ENCODE results near the gene IDUA. TPM values are rescaled to one million over a fixed set of nuclear protein-coding genes. Genes with fewer than 3 reads are reported as not detected.

The IDUA gene
- total and polyA plus RNA-seq, 7 experiments from 2014 or later: 8.3 to 72.4 (median 62.9) TPM

DNA sequence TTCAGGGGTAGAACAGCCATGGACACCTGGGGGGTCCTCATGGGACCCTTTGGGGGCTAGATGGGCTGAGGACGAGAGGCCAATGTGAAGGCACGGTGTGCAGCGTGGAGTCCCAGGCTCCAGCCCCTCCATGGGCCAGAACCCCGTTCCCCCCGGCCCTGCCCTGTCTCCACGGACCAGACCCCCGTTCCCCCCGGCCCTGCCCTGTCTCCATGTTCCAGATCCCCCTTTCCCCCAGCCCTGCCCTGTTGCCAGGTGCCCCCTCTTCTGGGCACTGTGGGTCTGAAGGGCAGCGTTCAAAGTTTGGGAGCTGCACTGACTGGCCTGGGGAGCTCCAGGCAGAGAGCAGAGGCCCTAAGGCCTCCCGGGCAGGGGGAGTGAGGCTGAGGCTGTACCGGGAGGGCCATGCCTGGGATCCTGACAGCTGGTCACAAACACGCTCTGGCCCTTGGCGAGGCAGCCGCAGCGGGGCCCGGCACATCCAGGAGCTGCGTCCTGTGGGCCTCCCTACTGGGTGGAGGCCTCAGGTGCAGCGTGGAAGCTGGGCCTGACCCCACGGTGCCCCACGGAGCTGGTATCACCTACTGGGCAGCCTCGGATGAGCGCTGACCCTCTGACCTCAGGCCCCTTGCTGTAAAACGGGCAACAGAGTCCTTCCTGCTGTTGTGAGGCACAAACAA is 22.4 kb upstream of the IDUA start:
- DNase-seq (no peak), ATAC-seq (no peak)
- ChIA-PET POLR2A (no interaction called here), CTCF (no interaction called here)
- Histone ChIP-seq H3K27ac (ENCODE audit: low read depth, low read length) (no peak overlapping the region), H3K27me3 (ENCODE audit: control insufficient read depth in 2 of 2, insufficient read depth in 2 of 2, low read length in 2 of 2) (no peaks in the 10 kb centered on the region), H3K36me3 (ENCODE audit: control insufficient read depth in 2 of 3, insufficient read depth in 3 of 3, low read length in 3 of 3) (peaks cover 0 to 62% (median 0%) of the 10 kb centered on the region in 3 experiments), H3K4me3 (ENCODE audit: low read length) (no peak overlapping the region), H3K9me3 (ENCODE audit: control insufficient read depth in 2 of 3, low read length in 3 of 3) (no peaks in the 10 kb centered on the region), H3K4me1 (ENCODE audit: control insufficient read depth in 2 of 2, insufficient read depth in 2 of 2, low read length in 2 of 2) (no peaks in the 10 kb centered on the region)
- no peaks in the 10 kb centered on the region for H3K9me3 Mint-ChIP-seq
- intact Hi-C loops (cut with micrococcal nuclease): no loop called here
- peaks cover 0 to 2% (median 0%) of the 10 kb centered on the region in 5 donors for H3K36me3 Mint-ChIP-seq
- H3K27ac Mint-ChIP-seq: no peak overlapping the region
- no peaks in the 10 kb centered on the region for H3K27me3 Mint-ChIP-seq
- H3K4me1 Mint-ChIP-seq: peaks cover 0 to 1% (median 0%) of the 10 kb centered on the region in 7 donors
- H3K4me3 Mint-ChIP-seq: no peak overlapping the region

DNA sequence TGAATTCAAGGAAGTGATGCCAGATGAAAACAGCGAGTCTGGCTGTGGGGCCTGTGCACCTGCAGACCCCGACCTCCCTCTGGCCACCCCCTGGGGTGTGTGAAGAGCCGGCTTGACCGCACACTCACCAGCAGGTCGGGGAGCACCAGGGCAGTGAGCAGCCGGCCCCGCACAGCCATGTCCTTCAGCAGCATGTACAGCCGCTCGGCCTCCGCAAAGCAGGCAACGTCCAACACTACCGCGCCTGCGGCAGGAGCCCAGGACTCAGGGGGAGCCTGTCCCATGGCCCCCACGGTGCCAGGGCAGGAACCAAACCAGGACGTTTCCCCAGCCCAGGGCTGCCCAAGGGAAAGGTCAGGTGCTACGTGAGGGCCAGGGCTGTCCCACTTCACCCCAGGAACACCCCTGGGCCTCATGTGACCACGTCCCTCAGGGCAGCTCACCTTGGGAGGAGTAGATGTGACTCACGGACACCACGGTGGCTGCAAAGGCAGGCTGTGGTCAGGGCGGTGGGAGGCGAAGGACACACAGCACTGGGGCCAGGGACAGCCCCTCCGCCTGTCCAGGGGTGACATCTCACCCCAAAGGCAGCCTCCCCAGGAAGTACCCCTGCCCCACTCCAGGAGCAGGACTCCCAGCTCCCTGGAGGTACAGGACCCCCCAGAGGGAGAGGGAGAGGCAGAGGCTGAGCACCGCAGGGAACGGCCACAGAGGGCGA is 21.6 kb upstream of the IDUA start:
- CTCF ChIA-PET: no interaction called here
- H3K36me3 ChIP-seq (ENCODE audit: control insufficient read depth in 2 of 3, insufficient read depth in 3 of 3, low read length in 3 of 3): peaks cover 0 to 57% (median 0%) of the 10 kb centered on the region in 3 experiments
- H3K27me3 ChIP-seq (ENCODE audit: control insufficient read depth in 2 of 2, insufficient read depth in 2 of 2, low read length in 2 of 2): no peaks in the 10 kb centered on the region
- DNase-seq (no peak), ATAC-seq (no peak)
- POLR2A ChIA-PET: no interaction called here
- Mint-ChIP-seq H3K27me3 (no peaks in the 10 kb centered on the region), H3K36me3 (peaks cover 0 to 2% (median 0%) of the 10 kb centered on the region in 5 donors), H3K4me1 (peaks cover 0 to 4% (median 0%) of the 10 kb centered on the region in 7 donors), H3K9me3 (no peaks in the 10 kb centered on the region), H3K27ac (no peak overlapping the region), H3K4me3 (no peak overlapping the region)
- H3K4me1 ChIP-seq (ENCODE audit: control insufficient read depth in 2 of 2, insufficient read depth in 2 of 2, low read length in 2 of 2): peaks cover 0 to 5% of the 10 kb centered on the region in 2 donors
- no peak overlapping the region for H3K4me3 ChIP-seq (ENCODE audit: low read length)
- H3K27ac ChIP-seq (ENCODE audit: low read depth, low read length): no peak overlapping the region
- intact Hi-C loops (cut with micrococcal nuclease): no loop called here
- no peaks in the 10 kb centered on the region for H3K9me3 ChIP-seq (ENCODE audit: control insufficient read depth in 2 of 3, low read length in 3 of 3)

DNA sequence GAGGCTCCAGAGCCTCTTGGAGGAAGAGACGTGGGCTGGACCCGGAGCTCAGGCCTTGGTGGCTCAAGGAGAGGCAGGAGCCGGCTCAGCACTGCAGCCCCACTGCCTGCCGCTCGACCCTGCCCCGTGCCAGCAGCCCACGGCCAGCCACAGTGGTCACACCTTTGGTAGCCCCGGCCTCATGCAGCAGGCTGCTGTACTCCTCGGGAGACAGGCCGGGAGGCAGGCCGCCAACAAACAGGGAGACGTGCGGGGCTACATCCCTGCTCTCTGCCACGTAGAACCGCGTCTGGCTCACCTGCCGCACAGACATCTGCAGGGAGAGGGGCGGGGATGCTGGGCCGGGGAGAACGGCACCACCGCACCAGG is 21.1 kb upstream of the IDUA start:
- no peak overlapping the region for H3K27ac ChIP-seq (ENCODE audit: low read depth, low read length)
- H3K4me3 Mint-ChIP-seq: no peak overlapping the region
- intact Hi-C loops (cut with micrococcal nuclease): no loop called here
- CTCF ChIA-PET: no interaction called here
- peaks cover 0 to 52% (median 0%) of the 10 kb centered on the region in 3 experiments for H3K36me3 ChIP-seq (ENCODE audit: control insufficient read depth in 2 of 3, insufficient read depth in 3 of 3, low read length in 3 of 3)
- H3K36me3 Mint-ChIP-seq: peaks cover 0 to 4% (median 0%) of the 10 kb centered on the region in 5 donors
- no peaks in the 10 kb centered on the region for H3K27me3 ChIP-seq (ENCODE audit: control insufficient read depth in 2 of 2, insufficient read depth in 2 of 2, low read length in 2 of 2)
- H3K4me3 ChIP-seq (ENCODE audit: low read length): no peak overlapping the region
- peaks cover 0 to 10% of the 10 kb centered on the region in 2 donors for H3K4me1 ChIP-seq (ENCODE audit: control insufficient read depth in 2 of 2, insufficient read depth in 2 of 2, low read length in 2 of 2)
- ATAC-seq: no peak
- no peaks in the 10 kb centered on the region for H3K9me3 Mint-ChIP-seq
- POLR2A ChIA-PET: no interaction called here
- H3K4me1 Mint-ChIP-seq: peaks cover 0 to 10% (median 5%) of the 10 kb centered on the region in 7 donors
- no peaks in the 10 kb centered on the region for H3K9me3 ChIP-seq (ENCODE audit: control insufficient read depth in 2 of 3, low read length in 3 of 3)
- no peak overlapping the region for H3K27ac Mint-ChIP-seq
- DNase-seq: no peak
- H3K27me3 Mint-ChIP-seq: no peaks in the 10 kb centered on the region

DNA sequence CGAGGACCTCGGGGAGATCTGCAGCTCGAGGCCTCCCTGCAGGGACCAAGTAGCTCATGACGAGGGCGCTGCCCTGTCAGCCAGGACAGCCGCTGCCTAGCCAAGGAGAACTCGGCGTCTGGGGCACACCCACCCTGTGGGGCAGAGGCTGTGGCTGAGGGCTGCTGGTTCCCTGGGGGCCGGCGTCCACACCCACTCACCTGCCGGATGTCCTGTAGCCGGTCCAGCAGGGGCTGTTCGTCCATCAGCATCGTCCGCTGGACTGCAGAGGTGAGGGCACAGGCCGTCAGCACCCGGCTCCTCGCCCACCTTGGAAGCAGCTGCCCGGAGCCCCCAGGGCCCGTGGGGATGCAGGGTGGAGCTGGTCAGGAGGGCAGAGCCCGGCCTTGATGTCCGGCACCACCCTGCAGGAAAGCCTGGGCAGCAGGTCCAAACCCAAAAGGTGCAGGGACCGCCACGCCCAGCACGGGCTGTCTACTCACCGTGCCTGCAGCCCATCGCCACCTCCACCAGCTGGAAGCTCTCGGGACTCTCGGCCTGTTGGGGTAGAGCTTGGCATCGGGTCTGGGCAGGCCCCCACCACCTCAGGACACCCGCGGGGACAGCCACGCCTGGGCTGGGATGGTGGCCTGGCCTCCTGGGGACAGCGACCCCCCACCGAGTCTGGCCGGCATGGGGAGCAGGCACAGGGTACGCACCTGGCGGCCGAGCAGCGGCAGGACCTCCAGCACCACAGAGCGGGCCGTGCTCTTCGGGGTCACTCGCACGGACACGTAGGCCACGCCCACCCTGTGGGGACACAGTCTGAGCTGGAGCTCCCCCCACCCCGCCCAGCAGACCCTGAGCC is 20.4 kb upstream of the IDUA start:
- ChIA-PET CTCF (no interaction called here), POLR2A (no interaction called here)
- H3K27me3 ChIP-seq (ENCODE audit: control insufficient read depth in 2 of 2, insufficient read depth in 2 of 2, low read length in 2 of 2): no peaks in the 10 kb centered on the region
- no peak overlapping the region for H3K27ac ChIP-seq (ENCODE audit: low read depth, low read length)
- no peak overlapping the region for H3K27ac Mint-ChIP-seq
- no peaks in the 10 kb centered on the region for H3K27me3 Mint-ChIP-seq
- H3K4me3 Mint-ChIP-seq: no peak overlapping the region
- H3K4me3 ChIP-seq (ENCODE audit: low read length): no peak overlapping the region
- no peaks in the 10 kb centered on the region for H3K9me3 ChIP-seq (ENCODE audit: control insufficient read depth in 2 of 3, low read length in 3 of 3)
- peaks cover 0 to 49% (median 0%) of the 10 kb centered on the region in 3 experiments for H3K36me3 ChIP-seq (ENCODE audit: control insufficient read depth in 2 of 3, insufficient read depth in 3 of 3, low read length in 3 of 3)
- ATAC-seq (no peak), DNase-seq (no peak)
- H3K36me3 Mint-ChIP-seq: peaks cover 0 to 4% (median 0%) of the 10 kb centered on the region in 5 donors
- H3K4me1 Mint-ChIP-seq: peaks cover 0 to 17% (median 8%) of the 10 kb centered on the region in 7 donors
- peaks cover under 1 to 18% of the 10 kb centered on the region in 2 donors for H3K4me1 ChIP-seq (ENCODE audit: control insufficient read depth in 2 of 2, insufficient read depth in 2 of 2, low read length in 2 of 2)
- intact Hi-C loops (cut with micrococcal nuclease): no loop called here
- no peaks in the 10 kb centered on the region for H3K9me3 Mint-ChIP-seq

DNA sequence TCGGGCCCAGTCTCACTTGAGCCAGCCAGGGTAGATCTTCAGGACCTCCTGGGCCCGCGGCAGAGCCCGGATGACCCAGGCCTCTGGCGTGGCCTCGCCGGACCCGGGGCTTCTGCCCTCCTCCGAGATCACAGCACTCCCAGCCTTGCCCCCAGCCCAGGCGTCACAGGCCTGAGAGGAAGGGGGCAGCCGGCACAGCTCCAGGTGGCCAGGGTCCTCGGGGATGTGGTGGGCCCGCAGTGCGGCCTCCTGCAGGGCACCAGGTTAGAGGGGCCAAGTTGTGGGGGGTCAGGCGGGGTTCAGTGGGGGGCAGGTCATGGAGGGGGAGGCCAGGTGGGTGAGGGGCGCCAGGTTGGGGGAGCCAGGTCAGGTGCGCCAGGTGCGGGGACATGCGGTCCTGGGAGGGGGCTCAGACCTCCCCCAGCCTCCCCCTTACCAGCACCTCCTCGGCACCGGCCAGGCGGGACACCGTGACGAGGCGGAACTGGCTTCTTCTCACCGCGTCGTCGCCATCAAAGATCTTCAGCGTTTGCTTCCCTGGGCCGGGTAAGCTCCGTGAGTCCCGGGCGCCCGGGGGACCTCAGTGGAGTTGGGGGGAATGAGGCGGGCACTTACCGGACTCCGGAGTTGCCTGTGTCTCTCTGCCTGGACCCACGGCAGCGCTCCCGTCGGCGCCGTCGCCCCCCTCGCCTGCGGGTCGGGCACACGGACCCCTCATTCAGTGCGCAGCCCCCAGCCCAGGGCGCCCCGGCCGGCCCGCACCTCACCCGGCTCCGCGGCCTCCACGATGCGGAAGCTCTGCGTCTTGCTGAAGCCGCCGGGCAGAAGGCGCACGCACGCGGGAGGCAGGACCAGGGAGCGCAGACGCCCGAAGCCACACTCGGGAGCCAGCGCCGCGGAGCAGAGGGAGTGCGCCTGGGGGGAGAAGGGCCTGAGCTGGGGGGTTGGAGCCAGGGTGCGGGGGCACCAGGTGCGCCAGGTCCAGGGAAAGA is 19.4 kb upstream of the IDUA start:
- H3K4me3 ChIP-seq (ENCODE audit: low read length): no peak overlapping the region
- ATAC-seq (no peak), DNase-seq (no peak)
- Mint-ChIP-seq H3K27ac (no peak overlapping the region), H3K36me3 (peaks cover 0 to 4% (median 0%) of the 10 kb centered on the region in 5 donors), H3K4me1 (peaks cover 0 to 17% (median 8%) of the 10 kb centered on the region in 7 donors), H3K27me3 (no peaks in the 10 kb centered on the region), H3K9me3 (no peaks in the 10 kb centered on the region), H3K4me3 (peak overlapping the region in 1 of 10 donors; percentile 26)
- ChIA-PET CTCF (no interaction called here), POLR2A (no interaction called here)
- no peaks in the 10 kb centered on the region for H3K9me3 ChIP-seq (ENCODE audit: control insufficient read depth in 2 of 3, low read length in 3 of 3)
- peaks cover 0 to 39% (median 0%) of the 10 kb centered on the region in 3 experiments for H3K36me3 ChIP-seq (ENCODE audit: control insufficient read depth in 2 of 3, insufficient read depth in 3 of 3, low read length in 3 of 3)
- no peaks in the 10 kb centered on the region for H3K27me3 ChIP-seq (ENCODE audit: control insufficient read depth in 2 of 2, insufficient read depth in 2 of 2, low read length in 2 of 2)
- H3K4me1 ChIP-seq (ENCODE audit: control insufficient read depth in 2 of 2, insufficient read depth in 2 of 2, low read length in 2 of 2): peaks cover 9 to 26% of the 10 kb centered on the region in 2 donors
- H3K27ac ChIP-seq (ENCODE audit: low read depth, low read length): no peak overlapping the region
- intact Hi-C loops (cut with micrococcal nuclease): no loop called here

DNA sequence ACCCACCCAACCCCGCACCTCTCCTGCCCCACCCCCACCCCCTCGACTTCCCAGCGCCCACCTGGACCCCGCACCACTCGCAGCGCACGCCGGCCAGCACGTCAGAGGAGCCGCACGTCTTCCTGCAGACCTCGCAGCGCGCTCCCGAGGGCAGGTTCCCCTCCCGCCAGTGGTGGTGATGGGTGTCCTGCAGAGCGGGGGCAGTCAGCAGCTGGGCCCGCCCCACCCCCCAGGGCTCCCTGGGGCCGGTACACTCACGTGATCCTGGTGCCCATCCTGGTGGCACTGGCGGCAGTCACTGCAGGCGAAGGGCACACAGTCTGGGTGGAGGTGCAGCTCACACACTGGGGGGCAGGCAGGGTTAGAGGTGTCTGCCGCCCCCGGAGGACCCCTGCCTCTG is 18.6 kb upstream of the IDUA start:
- ChIA-PET CTCF (no interaction called here), POLR2A (interaction anchor here (0.7 kb wide), 1 partner anchor 213 kb away, joined by 3 read pairs; no protein-coding TSS in a partner anchor)
- Mint-ChIP-seq H3K27me3 (no peaks in the 10 kb centered on the region), H3K9me3 (no peaks in the 10 kb centered on the region), H3K27ac (no peak overlapping the region), H3K4me1 (peaks cover 0 to 17% (median 8%) of the 10 kb centered on the region in 7 donors), H3K36me3 (peaks cover 0 to 4% (median 0%) of the 10 kb centered on the region in 5 donors), H3K4me3 (peak overlapping the region in 1 of 10 donors; percentile 26)
- DNase-seq (no peak), ATAC-seq (no peak)
- peaks cover 0 to 31% (median 0%) of the 10 kb centered on the region in 3 experiments for H3K36me3 ChIP-seq (ENCODE audit: control insufficient read depth in 2 of 3, insufficient read depth in 3 of 3, low read length in 3 of 3)
- H3K27ac ChIP-seq (ENCODE audit: low read depth, low read length): no peak overlapping the region
- H3K9me3 ChIP-seq (ENCODE audit: control insufficient read depth in 2 of 3, low read length in 3 of 3): no peaks in the 10 kb centered on the region
- H3K4me1 ChIP-seq (ENCODE audit: control insufficient read depth in 2 of 2, insufficient read depth in 2 of 2, low read length in 2 of 2): peaks cover 13 to 26% of the 10 kb centered on the region in 2 donors
- H3K27me3 ChIP-seq (ENCODE audit: control insufficient read depth in 2 of 2, insufficient read depth in 2 of 2, low read length in 2 of 2): no peaks in the 10 kb centered on the region
- H3K4me3 ChIP-seq (ENCODE audit: low read length): no peak overlapping the region
- intact Hi-C loops (cut with micrococcal nuclease): no loop called here

All from naive thymus-derived CD4-positive, alpha-beta T cell (primary cell).